ENCODE results near the gene CFAP43.

DNA sequence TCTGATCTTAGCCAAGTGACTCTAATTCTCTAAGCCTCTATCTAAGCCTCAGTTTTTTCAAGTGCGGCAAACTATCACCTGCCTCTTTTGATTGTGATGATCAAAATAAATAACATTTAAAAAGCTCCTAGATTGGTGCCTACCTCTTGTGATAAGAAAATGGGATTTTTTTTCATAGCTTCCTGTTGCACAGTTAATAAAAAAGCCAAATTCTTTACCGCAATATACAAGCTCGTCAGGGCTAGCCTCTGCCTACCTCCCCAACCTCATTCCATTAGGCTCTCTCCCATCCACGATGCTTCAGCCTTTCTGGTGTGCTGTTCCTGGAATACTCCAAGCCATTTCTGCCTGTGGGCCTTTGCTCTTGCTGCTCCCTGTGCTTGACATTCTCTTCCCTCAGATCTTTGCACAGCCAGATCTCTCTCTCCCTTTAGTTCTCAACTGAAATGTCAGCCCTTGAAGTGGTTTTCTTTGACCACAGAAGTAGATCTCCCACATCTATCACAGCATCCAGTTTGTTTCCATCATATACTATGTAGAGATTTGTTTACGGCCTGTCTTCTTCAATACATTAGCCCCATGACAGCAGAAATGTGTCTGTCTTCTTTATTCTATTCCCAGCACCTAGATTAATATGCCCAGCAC lies 61.4 kb downstream of the CFAP43 start:
- no peak for TF ChIP-seq HNRNPH1 (optimal IDR thresholded peaks at IDR 0.05; ENCODE audit: low read depth, low read length)
- no peak for TF ChIP-seq NFE2 (IDR thresholded peaks at IDR 0.05; ENCODE audit: low read depth)
- TF ChIP-seq MCM5 (IDR thresholded peaks at IDR 0.05; ENCODE audit: low read depth), result no peak
- no peak for TF ChIP-seq FOXA1 (IDR thresholded peaks at IDR 0.05; ENCODE audit: borderline replicate concordance)
- TF ChIP-seq CTCF (IDR thresholded peaks at IDR 0.05 in 2 of 3, conservative IDR thresholded peaks at IDR 0.05 in 1 of 3; ENCODE audit: insufficient read depth in 2 of 3, low read depth in 1 of 3, low read length in 3 of 3), result no peak
- TF ChIP-seq CBFA2T3 (IDR thresholded peaks at IDR 0.05), result no peak
- TF ChIP-seq, protein P1, sequence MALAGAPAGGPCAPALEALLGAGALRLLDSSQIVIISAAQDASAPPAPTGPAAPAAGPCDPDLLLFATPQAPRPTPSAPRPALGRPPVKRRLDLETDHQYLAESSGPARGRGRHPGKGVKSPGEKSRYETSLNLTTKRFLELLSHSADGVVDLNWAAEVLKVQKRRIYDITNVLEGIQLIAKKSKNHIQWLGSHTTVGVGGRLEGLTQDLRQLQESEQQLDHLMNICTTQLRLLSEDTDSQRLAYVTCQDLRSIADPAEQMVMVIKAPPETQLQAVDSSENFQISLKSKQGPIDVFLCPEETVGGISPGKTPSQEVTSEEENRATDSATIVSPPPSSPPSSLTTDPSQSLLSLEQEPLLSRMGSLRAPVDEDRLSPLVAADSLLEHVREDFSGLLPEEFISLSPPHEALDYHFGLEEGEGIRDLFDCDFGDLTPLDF (CRISPR knock-in tag; IDR thresholded peaks at IDR 0.05), result no peak
- no peak for TF ChIP-seq ZNF23 (CRISPR knock-in tag; IDR thresholded peaks at IDR 0.05)
- no peak for TF ChIP-seq SMARCA5 (IDR thresholded peaks at IDR 0.05)
- no peak for TF ChIP-seq TARDBP (IDR thresholded peaks at IDR 0.05)
- TF ChIP-seq, protein P2, sequence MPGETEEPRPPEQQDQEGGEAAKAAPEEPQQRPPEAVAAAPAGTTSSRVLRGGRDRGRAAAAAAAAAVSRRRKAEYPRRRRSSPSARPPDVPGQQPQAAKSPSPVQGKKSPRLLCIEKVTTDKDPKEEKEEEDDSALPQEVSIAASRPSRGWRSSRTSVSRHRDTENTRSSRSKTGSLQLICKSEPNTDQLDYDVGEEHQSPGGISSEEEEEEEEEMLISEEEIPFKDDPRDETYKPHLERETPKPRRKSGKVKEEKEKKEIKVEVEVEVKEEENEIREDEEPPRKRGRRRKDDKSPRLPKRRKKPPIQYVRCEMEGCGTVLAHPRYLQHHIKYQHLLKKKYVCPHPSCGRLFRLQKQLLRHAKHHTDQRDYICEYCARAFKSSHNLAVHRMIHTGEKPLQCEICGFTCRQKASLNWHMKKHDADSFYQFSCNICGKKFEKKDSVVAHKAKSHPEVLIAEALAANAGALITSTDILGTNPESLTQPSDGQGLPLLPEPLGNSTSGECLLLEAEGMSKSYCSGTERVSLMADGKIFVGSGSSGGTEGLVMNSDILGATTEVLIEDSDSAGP (CRISPR knock-in tag; IDR thresholded peaks at IDR 0.05), result no peak
